ENCODE data around the gene SCART1.

GRCh38 chr10:133453516-133454203, at the start of gene SCART1:
- TF ChIP-seq CTCF (IDR thresholded peaks at IDR 0.05), result no peak
- TF ChIP-seq POLR2A (IDR thresholded peaks at IDR 0.05), result no peak

Data from heart left ventricle (tissue), 13 donors.